Smooth muscle cell (in vitro differentiated cells): ENCODE results near the gene BOK. TPM values are rescaled to one million over a fixed set of nuclear protein-coding genes. Genes with fewer than 3 reads are reported as not detected.

Source experiments
- DNase-seq: peaks from one replicate; lab custom pipeline; 2025; ENCODE audit not compliant: unreplicated experiment; lab: John Stamatoyannopoulos, UW
- H2AFZ ChIP-seq: fragments of 200-600 bp; sonication (generic); 2 replicates; pipeline ENCODE4 v1.6.0; 2016; ENCODE audit warnings: antibody characterized with exemption, low read depth, mild to moderate bottlenecking
- H3F3A ChIP-seq: fragments of 200-600 bp; sonication (generic); 2 replicates; pipeline ENCODE4 v1.6.0; 2017; ENCODE audit warnings: antibody characterized with exemption, low read depth
- H3K27ac ChIP-seq: fragments of 200-600 bp; sonication (generic); 2 replicates; pipeline ENCODE4 v1.5.1; 2016; ENCODE audit warnings: low read depth, mild to moderate bottlenecking
- H3K27me3 ChIP-seq: fragments of 200-600 bp; sonication (generic); 2 replicates; pipeline ENCODE4 v1.6.1; 2016; ENCODE audit warnings: low read depth, mild to moderate bottlenecking
- H3K36me3 ChIP-seq: fragments of 200-600 bp; sonication (generic); 2 replicates; pipeline ENCODE4 v1.5.1; 2016; ENCODE audit warnings: low read depth
- H3K4me1 ChIP-seq: fragments of 200-600 bp; sonication (generic); 2 replicates; pipeline ENCODE4 v1.5.1; 2016; ENCODE audit warnings: low read depth
- H3K4me2 ChIP-seq: fragments of 200-600 bp; sonication (generic); 2 replicates; pipeline ENCODE4 v1.6.0; 2016; ENCODE audit warnings: mild to moderate bottlenecking
- H3K4me3 ChIP-seq: fragments of 200-600 bp; sonication (generic); 2 replicates; pipeline ENCODE4 v1.5.1; 2016; ENCODE audit warnings: mild to moderate bottlenecking
- H3K79me2 ChIP-seq: fragments of 200-600 bp; sonication (generic); 2 replicates; pipeline ENCODE4 v1.6.0; 2016; ENCODE audit warnings: low read depth, mild to moderate bottlenecking
- H3K9ac ChIP-seq: fragments of 200-600 bp; sonication (generic); 2 replicates; pipeline ENCODE4 v1.6.0; 2016; ENCODE audit warnings: low read depth
- H3K9me3 ChIP-seq: fragments of 200-600 bp; sonication (generic); replicated peaks from 2 replicates; pipeline ENCODE4 v1.5.1; 2016; ENCODE audit warnings: low read depth
- H4K20me1 ChIP-seq: fragments of 200-600 bp; sonication (generic); 2 replicates; pipeline ENCODE4 v1.6.0; 2016; ENCODE audit warnings: low read depth
- WGBS: methylation state at CpG from one replicate; pipeline ENCODE4 v1.1.7; 2016; ENCODE audit warnings: low lambda C conversion rate; 5-methylcytosine and 5-hydroxymethylcytosine counted together
- polyA plus RNA-seq: library from polyadenylated mRNA; unstranded; fragments of >200 nt; fragmentation: Nextera tagmentation; extraction: Ambion mirVana; gene quantifications from 2 replicates; pipeline ENCODE4 v1.2.1, GENCODE V29; 2016
- total RNA-seq: library from RNA; depleted of rRNA; stranded (reverse); fragments of >200 nt; gene quantifications from 2 replicates; pipeline ENCODE4 v1.2.3, GENCODE V29; 2014
- TF ChIP-seq, protein P1 (sequence below): fragments of 200-600 bp; sonication (generic); IDR thresholded peaks from 2 replicates; pipeline ENCODE4 v1.5.1; 2017; ENCODE audit warnings: borderline replicate concordance, mild to moderate bottlenecking, antibody characterized with exemption; ENCODE audit not compliant: insufficient read depth, poor library complexity, severe bottlenecking

Gene BOK
- total and polyA plus RNA-seq, 2 experiments from 2014 or later: 34.9 to 40.8 TPM

DNA sequence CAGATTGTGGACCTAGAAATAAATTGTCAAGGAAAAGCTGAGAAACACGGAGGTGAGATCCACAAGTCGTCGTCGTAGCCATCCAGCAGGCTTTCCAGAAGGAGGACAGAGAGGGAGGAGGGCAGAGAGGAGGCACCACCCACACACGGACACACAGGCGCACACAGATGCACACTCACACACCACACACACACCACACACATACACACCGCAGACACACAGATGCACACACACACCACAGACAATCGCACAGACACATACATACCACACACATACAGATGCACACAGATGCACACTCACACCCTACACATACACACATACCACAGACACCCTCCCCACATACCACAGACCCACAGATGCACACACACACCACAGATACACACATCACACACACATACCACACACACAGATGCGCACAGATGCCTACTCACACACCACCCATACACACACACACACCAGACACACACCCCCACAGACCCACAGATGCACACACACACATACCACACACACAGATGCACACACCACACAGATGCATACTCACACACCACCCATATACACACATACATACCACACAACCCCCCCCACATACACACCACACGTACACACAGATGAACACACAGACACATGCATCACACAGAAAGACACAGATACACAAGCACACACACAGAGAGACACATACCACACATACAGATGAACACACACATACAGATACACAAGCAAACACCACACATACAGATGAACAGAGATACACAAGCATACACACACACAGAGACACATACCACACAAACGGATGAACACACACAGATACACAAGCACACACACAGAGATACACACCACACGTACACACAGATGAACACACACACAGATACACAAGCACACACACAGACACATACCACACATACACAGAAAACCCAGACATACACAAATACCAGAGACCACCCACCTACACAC, 12.7 kb upstream of the BOK start:
- DNase-seq: no peak
- no peak overlapping the region for H3K9ac ChIP-seq

DNA sequence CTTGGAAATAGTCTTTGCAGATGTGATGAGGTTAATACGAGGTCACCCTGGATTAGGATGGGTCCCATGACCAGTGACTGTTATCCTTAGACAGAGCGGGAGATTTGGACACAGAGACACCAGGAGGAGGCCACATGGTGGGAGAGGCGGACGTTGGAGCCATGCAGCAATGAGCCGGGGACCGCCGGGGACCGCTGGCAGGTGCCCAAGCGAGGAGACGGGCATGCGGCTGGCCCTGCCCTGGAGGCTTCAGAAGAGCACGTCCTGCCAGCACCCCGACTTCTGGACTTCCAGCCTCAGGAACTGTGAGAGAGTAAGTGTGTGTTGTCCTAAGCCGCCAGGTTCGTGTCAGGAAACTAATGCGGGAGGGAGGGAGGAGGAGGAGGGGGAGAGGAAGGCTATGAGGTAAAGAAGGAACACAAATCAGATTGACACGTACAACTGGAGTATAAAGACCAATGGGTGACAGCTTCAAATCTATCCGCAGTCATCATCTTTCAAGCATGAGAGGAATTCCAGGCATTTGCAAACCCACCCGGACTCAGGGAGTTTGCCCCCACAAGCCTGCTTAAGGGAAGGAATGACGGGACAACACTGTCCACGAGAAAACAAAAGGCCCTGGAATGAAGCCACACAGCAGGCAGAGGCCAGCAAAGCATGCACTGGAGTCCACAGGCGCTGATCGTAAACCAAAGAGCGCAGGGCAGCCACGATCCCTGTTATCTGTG, 11.6 kb upstream of the BOK start:
- no peak overlapping the region for H2AFZ ChIP-seq
- H3K9ac ChIP-seq: no peak overlapping the region
- TF ChIP-seq, protein P1, sequence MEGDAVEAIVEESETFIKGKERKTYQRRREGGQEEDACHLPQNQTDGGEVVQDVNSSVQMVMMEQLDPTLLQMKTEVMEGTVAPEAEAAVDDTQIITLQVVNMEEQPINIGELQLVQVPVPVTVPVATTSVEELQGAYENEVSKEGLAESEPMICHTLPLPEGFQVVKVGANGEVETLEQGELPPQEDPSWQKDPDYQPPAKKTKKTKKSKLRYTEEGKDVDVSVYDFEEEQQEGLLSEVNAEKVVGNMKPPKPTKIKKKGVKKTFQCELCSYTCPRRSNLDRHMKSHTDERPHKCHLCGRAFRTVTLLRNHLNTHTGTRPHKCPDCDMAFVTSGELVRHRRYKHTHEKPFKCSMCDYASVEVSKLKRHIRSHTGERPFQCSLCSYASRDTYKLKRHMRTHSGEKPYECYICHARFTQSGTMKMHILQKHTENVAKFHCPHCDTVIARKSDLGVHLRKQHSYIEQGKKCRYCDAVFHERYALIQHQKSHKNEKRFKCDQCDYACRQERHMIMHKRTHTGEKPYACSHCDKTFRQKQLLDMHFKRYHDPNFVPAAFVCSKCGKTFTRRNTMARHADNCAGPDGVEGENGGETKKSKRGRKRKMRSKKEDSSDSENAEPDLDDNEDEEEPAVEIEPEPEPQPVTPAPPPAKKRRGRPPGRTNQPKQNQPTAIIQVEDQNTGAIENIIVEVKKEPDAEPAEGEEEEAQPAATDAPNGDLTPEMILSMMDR: no peak
- DNase-seq: no peak
- no peaks in the 10 kb centered on the region for H3K79me2 ChIP-seq
- peak overlapping the region; percentile 55 for H3K27ac ChIP-seq
- H3K4me2 ChIP-seq: peak overlapping the region; percentile 25
- no peak overlapping the region for H3K4me3 ChIP-seq
- H3K9me3 ChIP-seq: no peaks in the 10 kb centered on the region
- peaks cover 12% of the 10 kb centered on the region for H3F3A ChIP-seq
- H3K4me1 ChIP-seq: peaks cover 7% of the 10 kb centered on the region
- H4K20me1 ChIP-seq: no peaks in the 10 kb centered on the region
- WGBS: 31% methylated on average over 25 of the region's 25 CpGs
- H3K36me3 ChIP-seq: no peaks in the 10 kb centered on the region
- peaks cover 11% of the 10 kb centered on the region for H3K27me3 ChIP-seq

More for the DNA sequence above, 12.7 kb upstream of the BOK start:
- Histone ChIP-seq H3K27me3 (peaks cover 20% of the 10 kb centered on the region), H3K4me2 (no peak overlapping the region), H3K36me3 (no peaks in the 10 kb centered on the region), H3K27ac (no peak overlapping the region), H2AFZ (no peak overlapping the region), H3K9me3 (no peaks in the 10 kb centered on the region), H3K79me2 (no peaks in the 10 kb centered on the region), H3K4me3 (no peak overlapping the region), H3K4me1 (peaks cover 12% of the 10 kb centered on the region), H4K20me1 (no peaks in the 10 kb centered on the region), H3F3A (peaks cover 12% of the 10 kb centered on the region)
- 93% methylated on average over 6 of the region's 12 CpGs for WGBS
- TF ChIP-seq, protein P1: no peak

DNA sequence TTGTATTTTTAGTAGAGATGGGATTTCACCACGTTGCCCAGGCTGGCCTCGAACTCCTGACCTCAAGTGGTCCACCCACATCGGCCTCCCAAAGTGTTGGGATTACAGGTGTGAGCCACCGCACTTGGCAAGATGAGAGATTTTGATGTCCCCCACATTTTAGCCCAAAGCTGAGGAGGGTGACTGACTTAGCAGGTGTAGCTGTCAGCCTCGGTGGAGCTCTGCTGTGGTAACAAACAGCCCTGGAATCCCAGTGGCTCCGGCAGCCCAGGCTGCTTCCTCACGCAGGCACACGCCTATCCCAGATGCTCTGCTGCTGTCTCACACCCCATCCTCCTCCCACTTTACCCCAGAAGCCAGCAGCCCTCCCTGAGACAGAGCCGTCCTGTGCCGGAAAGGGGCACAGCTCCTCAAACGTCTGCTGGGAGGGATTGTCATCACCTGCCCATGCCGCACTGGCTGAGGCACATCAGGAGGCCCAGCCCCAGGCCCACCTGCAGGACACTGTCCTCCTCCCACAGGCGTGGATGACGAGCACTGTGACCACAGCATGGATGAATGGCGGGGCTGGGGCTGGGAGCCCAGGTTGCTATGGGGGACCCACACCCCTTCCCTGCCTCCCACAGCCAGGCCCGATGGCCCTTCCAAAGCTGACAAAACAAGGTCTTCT, 10.6 kb upstream of the BOK start:
- 91% methylated on average over 16 of the region's 16 CpGs for WGBS
- Histone ChIP-seq H3K27me3 (peaks cover 1% of the 10 kb centered on the region), H3K27ac (peak overlapping the region; percentile 55), H3K79me2 (no peaks in the 10 kb centered on the region), H3K4me1 (peaks cover 7% of the 10 kb centered on the region), H4K20me1 (no peaks in the 10 kb centered on the region), H3K4me2 (peak overlapping the region; percentile 25), H3K9me3 (no peaks in the 10 kb centered on the region), H3F3A (peaks cover 12% of the 10 kb centered on the region), H2AFZ (no peak overlapping the region), H3K4me3 (no peak overlapping the region), H3K36me3 (no peaks in the 10 kb centered on the region), H3K9ac (no peak overlapping the region)
- TF ChIP-seq, protein P1: no peak
- no peak for DNase-seq
